GM19324 (cell line): ENCODE results near the gene ICAM1.
"Not testable (repeated sequence)": the region's sequence is repeated elsewhere in the genome, so short reads cannot be mapped to it uniquely, and the experiment has no call there.

Experiments
- ATAC-seq: cut with Tn5 transposase; IDR thresholded peaks from one replicate; pipeline ENCODE4 v1.9.1; 2021; ENCODE audit warnings: mild to moderate bottlenecking, moderate library complexity; ENCODE audit not compliant: unreplicated experiment, low FRiP score

Gene ICAM1

GRCh38 chr19:10238172-10238783, 32.6 kb upstream of the ICAM1 start:
- no peak for ATAC-seq

DNA sequence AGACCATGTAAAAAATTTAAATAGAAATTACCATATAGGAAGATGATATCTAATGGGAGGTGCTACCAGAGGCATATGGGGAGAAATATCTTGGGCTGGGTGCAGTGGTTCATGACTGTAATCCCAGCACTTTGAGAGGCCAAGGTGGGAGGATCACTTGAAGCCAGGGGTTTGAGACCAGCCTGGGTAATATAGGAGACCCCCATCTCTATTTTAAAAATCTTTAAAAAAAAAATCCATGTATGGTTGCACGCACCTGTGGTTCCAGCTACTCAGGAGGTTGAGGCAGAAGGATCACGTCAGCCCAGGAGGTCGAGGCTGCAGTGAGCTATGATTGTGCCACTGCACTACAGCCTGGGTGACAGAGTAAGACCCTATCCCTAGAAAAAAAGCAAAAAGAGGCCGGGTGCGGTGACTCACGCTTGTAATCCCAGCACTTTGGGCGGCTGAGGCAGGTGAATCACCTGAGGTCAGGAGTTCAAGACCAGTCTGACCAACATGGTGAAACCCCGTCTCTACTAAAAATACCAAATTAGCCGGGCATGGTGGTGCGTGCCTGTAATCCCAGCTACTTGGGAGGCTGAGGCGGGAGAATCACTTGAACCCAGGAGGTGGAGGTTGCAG, 29.0 kb upstream of the ICAM1 start:
- ATAC-seq, result not testable (repeated sequence)

GRCh38 chr19:10243606-10244005, 27.3 kb upstream of the ICAM1 start:
- no peak for ATAC-seq

DNA sequence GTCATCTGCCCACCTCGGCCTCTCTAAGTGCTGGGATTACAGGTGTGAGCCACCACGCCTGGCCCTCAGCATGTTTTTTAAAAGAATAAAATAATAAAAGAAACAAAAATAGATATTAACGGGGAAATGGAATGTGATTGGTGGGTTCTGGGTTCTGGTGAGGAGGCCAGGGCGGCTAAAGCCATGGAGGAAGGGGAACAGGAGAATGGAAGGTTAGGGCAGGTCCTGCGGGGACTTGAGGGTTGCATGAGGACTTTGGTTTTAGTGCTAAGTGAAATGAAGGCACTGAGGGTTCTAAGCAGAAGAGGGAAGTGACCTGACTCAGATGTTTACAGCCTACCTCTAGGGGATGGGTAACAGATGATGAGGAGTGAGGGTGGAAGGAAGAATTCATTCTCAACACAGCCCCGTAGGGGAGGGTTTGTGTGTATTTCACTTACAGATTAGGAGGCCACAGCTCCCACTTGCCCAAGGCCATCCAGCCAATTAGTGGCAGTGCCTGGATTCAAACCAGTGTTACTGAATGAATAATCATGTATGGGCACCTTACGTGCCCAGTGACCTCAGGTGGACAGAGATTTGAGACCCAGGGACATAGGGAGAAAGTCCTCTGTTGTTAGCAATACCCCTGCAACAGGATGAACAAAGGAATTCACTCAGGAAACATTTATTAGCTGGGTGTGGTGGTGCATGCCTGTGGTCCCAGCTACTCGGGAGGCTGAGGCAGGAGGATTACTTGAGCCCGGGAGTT, 25.6 kb upstream of the ICAM1 start:
- no peak for ATAC-seq

GRCh38 chr19:10246511-10246910, 24.4 kb upstream of the ICAM1 start:
- ATAC-seq, result no peak

DNA sequence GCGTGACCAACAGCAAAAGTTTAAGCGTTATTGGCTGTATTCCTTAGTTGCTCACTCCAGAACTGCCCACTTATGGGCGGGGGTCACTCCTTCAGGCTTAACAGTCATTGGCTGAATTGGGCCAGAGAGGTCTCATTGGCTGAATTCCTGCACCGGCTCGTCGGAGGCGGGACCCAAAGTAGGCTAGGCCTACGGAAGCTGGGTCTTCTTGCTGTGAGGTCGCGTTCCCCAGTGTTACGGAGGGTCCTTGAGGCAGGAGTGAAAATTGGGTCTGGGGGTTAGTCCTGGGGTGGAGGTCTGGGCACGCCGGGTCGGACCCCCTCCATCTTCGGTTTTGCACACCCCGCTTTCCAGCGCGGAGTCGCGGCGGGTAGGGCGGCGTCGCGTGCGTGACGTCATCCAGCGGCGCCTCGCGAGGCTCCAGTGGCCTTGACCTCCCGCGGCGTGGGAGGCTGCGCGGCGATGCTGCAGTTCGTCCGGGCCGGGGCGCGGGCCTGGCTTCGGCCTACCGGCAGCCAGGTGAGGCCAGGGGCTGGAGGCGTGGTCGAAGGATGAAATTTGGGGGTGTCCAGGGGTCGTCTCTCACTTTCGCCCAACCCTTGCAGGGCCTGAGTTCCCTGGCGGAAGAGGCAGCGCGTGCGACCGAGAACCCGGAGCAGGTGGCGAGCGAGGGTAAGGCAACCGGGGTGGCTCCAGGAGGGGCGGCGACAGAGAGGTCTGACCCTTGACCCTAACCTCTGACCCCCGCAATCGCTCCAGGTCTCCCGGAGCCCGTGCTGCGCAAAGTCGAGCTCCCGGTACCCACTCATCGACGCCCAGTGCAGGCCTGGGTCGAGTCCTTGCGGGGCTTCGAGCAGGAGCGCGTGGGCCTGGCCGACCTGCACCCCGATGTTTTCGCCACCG, 18.9 kb upstream of the ICAM1 start, which contains the start of gene MRPL4:
MRPL4 (plus strand) TSS at position 423 of the 903 bp plus-strand sequence; CDS start at position 463, 40 bp downstream.
- peak; percentile 95 for ATAC-seq

GRCh38 chr19:10252707-10253106, 18.2 kb upstream of the ICAM1 start:
- no peak for ATAC-seq

DNA sequence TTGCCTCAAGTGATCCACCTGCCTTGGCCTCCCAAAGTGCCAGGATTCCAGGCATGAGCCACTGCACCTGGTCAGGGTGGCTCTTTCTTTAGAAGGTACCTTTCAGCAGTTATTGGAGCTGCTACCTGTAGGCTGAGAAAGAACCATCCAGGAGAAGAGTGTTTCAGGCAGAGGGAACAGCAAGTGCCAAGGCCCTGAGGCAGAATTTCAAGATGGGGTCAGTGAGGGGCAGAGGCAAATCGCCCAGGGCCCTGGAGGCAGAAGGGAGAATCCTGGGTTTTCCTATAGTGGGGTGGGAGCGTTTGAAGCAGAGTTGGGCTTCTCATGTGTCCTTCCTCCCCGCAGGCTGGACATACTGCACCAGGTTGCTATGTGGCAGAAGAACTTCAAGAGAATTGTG, 16.7 kb upstream of the ICAM1 start:
- ATAC-seq, result no peak

GRCh38 chr19:10255358-10255757, 15.6 kb upstream of the ICAM1 start:
- no peak for ATAC-seq

GRCh38 chr19:10256551-10256950, 14.4 kb upstream of the ICAM1 start:
- no peak for ATAC-seq

DNA sequence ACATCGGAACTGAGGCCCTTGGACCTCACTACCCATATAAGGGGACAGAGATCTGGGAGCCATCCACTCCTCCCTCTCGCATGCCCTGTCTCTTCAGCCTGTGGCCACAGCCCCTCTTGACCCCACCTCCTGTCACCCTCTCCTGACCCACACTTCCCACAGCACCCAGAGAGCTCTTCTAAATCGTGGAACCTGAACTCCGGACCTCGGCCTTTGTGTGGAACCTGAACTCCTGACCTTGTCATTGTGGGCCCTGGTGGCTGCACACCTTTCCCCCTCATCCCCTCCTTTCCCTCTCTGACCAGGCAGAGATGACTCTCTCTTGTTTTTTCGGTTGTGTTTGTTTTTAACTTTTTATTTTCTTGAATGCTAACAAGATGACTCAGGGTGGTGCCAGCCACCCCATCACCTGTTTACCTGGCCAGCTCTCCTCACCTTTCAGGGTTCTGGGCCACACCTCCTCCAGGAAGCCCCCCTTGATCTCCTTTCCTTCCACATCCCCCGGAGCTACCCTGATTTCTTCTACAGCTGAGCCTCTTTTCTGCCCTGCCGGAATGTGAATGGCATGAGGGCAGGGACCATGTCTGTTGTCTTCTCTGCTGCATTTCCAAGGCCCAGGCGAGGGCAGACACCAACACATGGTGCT, 13.8 kb upstream of the ICAM1 start:
- no peak for ATAC-seq

GRCh38 chr19:10258080-10258710, 12.7 kb upstream of the ICAM1 start:
- no peak for ATAC-seq

- no peak for ATAC-seq
These were observed 11.6 kb upstream of the ICAM1 start for GRCh38 chr19:10259162-10259905.

DNA sequence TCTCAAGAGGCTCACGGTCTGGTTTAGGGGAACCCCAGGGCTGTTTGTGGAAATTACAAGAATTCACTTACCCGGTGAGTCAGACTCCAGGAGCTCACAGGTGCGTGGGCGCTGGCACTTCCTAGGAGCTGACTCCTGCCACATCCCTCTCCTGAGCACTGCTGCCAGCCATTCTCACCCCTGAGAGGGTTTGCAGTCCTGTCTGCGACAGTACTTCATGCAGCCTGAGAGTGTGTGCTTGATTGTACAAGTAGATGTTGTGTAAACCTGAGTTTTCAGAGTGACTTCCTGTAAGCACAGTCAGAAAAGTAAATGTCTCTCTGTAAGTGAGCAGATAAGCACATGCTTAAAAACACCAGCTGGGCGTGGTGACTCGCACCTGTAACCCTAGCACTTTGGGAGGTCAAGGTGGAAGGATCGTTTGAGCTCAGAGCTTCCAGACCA, 10.8 kb upstream of the ICAM1 start:
- ATAC-seq, result no peak

GRCh38 chr19:10262771-10263170, 8.1 kb upstream of the ICAM1 start:
- no peak for ATAC-seq

DNA sequence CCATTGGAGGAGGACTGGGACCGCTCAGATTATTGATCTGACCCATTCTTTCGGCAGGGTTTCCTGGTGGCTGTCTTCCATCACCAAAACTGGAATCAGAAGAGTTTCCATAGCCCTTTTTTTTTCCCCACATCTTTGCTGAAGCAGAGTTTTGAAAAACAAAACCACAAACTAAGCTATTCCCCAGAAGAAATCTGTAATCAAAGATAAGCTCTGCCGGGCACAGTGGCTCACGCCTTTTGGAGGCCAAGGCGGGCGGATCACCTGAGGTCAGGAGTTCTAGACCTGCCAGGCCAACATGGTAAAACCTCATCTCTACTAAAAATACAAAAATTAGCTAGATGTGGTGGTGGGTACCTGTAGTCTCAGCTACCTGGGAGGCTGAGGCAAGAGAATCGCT, 4.2 kb upstream of the ICAM1 start:
- no peak for ATAC-seq

DNA sequence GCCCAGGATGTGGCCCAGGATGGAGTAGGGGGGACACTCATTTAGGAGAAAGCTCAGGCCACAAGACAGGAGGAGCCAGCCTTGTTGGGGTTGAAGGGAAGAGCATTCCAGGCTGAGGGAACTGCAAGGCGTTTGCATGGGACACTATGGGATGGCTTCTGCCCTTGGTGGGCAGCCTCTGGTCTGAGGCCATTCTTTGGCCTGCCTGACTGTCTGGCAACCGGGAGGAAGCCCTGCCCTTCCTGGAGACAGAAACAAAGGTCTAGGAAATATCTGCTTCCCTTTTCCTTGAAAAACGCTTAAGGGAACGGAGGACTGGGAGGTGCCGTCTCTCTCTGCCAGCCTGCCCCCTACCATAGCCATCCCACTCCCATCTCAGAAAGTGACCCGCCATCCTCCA, 2.8 kb upstream of the ICAM1 start:
- no peak for ATAC-seq

DNA sequence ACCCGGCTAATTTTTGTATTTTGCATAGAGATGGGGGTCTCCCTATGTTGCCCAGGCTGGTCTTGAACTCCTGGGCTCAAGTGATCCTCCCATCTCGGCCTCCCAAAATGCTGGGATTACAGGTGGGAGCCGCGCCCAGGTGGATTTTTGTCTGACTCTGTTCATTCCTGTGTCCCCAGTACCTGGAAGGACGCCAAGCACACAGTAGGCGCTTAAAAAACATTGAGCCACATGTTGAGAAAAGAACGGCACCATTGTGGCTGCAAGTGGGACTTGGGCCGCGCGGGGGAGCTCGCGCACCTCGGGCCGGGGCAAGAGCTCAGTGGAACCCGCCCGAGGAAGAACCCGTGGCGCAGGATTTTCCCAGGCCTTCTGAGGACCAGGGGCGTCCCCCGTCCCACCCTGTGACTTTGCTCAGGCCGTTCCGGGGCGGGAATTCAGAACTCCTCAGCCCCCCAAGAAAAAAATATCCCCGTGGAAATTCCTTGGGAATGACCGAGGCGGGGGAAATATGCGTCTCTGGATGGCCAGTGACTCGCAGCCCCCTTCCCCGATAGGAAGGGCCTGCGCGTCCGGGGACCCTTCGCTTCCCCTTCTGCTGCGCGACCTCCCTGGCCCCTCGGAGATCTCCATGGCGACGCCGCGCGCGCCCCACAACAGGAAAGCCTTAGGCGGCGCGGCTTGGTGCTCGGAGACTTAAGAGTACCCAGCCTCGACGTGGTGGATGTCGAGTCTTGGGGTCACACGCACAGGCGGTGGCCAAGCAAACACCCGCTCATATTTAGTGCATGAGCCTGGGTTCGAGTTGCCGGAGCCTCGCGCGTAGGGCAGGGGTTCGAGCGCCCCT, 1.4 kb upstream of the ICAM1 start:
- peak; percentile 32 for ATAC-seq
